ENCODE results near the gene PHLDA1. TPM values are rescaled to one million over a fixed set of nuclear protein-coding genes. Genes with fewer than 3 reads are reported as not detected.

The PHLDA1 gene
- total and polyA plus RNA-seq, 2 of the 13 experiments (the other 11 are each of a cell fraction or from before 2014, with no cell fraction given), result 33.8 to 41.0 TPM

DNA sequence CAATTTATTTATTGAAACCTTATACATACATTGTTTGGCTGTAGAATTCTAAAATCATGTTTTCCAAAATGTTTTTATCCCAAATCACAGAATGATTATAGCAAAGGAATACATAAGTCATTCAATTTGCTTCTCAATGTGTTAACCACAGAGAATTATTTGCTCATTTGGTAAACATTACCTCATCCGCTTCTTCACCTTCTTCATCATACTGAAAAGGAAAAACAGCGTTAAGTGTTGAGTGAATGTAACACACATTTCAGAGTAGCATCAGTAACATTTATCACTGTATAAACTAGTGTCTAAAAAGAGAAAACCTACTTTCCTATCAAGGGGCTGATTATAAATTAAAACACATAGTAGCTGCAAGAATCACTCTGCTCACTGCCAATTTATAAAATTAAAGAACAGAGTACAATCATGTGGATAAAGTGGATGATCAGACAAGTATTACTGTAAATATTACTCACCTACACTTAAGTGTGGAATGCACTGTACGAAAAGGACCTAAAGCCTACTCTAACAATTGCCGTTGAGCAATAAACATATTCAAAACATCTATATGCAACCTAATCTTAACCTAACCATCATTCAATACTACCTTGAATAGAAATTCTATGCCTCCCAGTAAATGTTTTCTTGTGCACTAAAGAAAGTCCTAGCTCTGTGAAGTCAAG lies 18.1 kb upstream of the PHLDA1 start:
- H3K4me3 ChIP-seq (replicated peaks in 1 of 3; ENCODE audit: insufficient read depth in 1 of 3, low read depth in 2 of 3, low read length in 3 of 3), result no peak overlapping the region
- no peak overlapping the region for H3K4me2 ChIP-seq (ENCODE audit: low read depth, low read length)
- TF ChIP-seq ZNF644 (CRISPR knock-in tag; IDR thresholded peaks at IDR 0.05; ENCODE audit: low read depth) (no peak), ZNF879 (CRISPR knock-in tag; IDR thresholded peaks at IDR 0.05) (no peak), IRF1 (CRISPR knock-in tag; IDR thresholded peaks at IDR 0.05; ENCODE audit: low read depth) (no peak), FOXP4 (CRISPR knock-in tag; IDR thresholded peaks at IDR 0.05) (no peak), POLR2AphosphoS2 (IDR thresholded peaks at IDR 0.05; ENCODE audit: low read depth, low read length) (no peak), ZNF784 (CRISPR knock-in tag; IDR thresholded peaks at IDR 0.05; ENCODE audit: borderline replicate concordance) (no peak), ZNF619 (CRISPR knock-in tag; IDR thresholded peaks at IDR 0.05) (no peak), PAF1 (CRISPR knock-in tag; IDR thresholded peaks at IDR 0.05) (no peak)
- H3K27me3 ChIP-seq (ENCODE audit: control insufficient read depth in 1 of 2, insufficient read depth in 2 of 2, low read length in 2 of 2), result no peaks in the 10 kb centered on the region
- ChIA-PET CTCF (ENCODE audit: low intra/inter-chr PET ratio, low total read pairs) (no interaction called here), POLR2A (no interaction called here)
- WGBS (ENCODE audit: low lambda C conversion rate), result 95% methylated on average over 4 of the region's 4 CpGs
- FAIRE-seq (no peak), DNase-seq (ENCODE audit: low spot score) (no peak), ATAC-seq (no peak)
- no peak overlapping the region for H3K9ac ChIP-seq (ENCODE audit: insufficient read depth, low read depth, low read length)
- no TSS peak for BruUV-seq (replicated peaks)
- H3K9me3 ChIP-seq (ENCODE audit: low read length), result no peaks in the 10 kb centered on the region
- no peaks in the 10 kb centered on the region for H4K20me1 ChIP-seq (ENCODE audit: insufficient read depth, low read length)
- peaks cover 13 to 32% of the 10 kb centered on the region in 2 experiments for H3K36me3 ChIP-seq (replicated peaks in 1 of 2; ENCODE audit: control insufficient read depth in 1 of 2, insufficient read depth in 2 of 2, low read length in 2 of 2)
- intact Hi-C loops (cut with micrococcal nuclease; ENCODE audit: unreplicated experiment) (no loop called here), in situ Hi-C loops (cut with HindIII; ENCODE audit: extremely low pct_ligation_motif_present, low pct_unique_long_range_greater_than_20kb) (no loop called here)
- no peaks in the 10 kb centered on the region for H3K79me2 ChIP-seq (ENCODE audit: insufficient read depth, low read length)
- no peaks in the 10 kb centered on the region for H3K4me1 ChIP-seq (ENCODE audit: insufficient read depth, low read length)
- no peak overlapping the region for H2AFZ ChIP-seq (ENCODE audit: low read length)
- no peak overlapping the region for H3K27ac ChIP-seq (ENCODE audit: extremely low read length, insufficient read depth, low read length)
